ENCODE measurements around the gene OR10H5.
"Not testable (repeated sequence)": the region's sequence is repeated elsewhere in the genome, so short reads cannot be mapped to it uniquely, and the experiment has no call there.

Gene OR10H5

GRCh38 chr19:15810335-15810734 lies 22.9 kb downstream of the OR10H5 start:
- Histone ChIP-seq H3K27ac (no peak overlapping the region), H3K27me3 (no peaks in the 10 kb centered on the region), H3K9ac (no peak overlapping the region), H3K9me3 (no peaks in the 10 kb centered on the region), H3K36me3 (no peaks in the 10 kb centered on the region), H3K4me2 (no peak overlapping the region), H3K4me3 (no peak overlapping the region), H3K4me1 (0 out of 2 replicates have a peak, but pooled peaks cover 5% of the 10 kb centered on the region), H4K20me1 (no peaks in the 10 kb centered on the region)
- no peak for TF ChIP-seq Cebpa-rat (IDR thresholded peaks at IDR 0.05)

- Histone ChIP-seq H3K27ac (no peak overlapping the region), H3K4me1 (0 out of 2 replicates have a peak, but pooled peaks cover 5% of the 10 kb centered on the region), H3K9me3 (no peaks in the 10 kb centered on the region), H3K27me3 (no peaks in the 10 kb centered on the region), H3K4me2 (no peak overlapping the region), H4K20me1 (no peaks in the 10 kb centered on the region), H3K4me3 (no peak overlapping the region), H3K36me3 (no peaks in the 10 kb centered on the region), H3K9ac (no peak overlapping the region)
- TF ChIP-seq Cebpa-rat (IDR thresholded peaks at IDR 0.05), result no peak
Measured at GRCh38 chr19:15811476-15811875, 24.0 kb downstream of the OR10H5 start.

GRCh38 chr19:15812060-15812722 lies 24.7 kb downstream of the OR10H5 start:
- H3K9me3 ChIP-seq, result no peaks in the 10 kb centered on the region
- H3K9ac ChIP-seq, result no peak overlapping the region
- H3K4me1 ChIP-seq, result 0 out of 2 replicates have a peak, but pooled peaks cover 5% of the 10 kb centered on the region
- no peaks in the 10 kb centered on the region for H3K27me3 ChIP-seq
- no peaks in the 10 kb centered on the region for H3K36me3 ChIP-seq
- no peak overlapping the region for H3K27ac ChIP-seq
- no peak for TF ChIP-seq Cebpa-rat (IDR thresholded peaks at IDR 0.05)
- no peak overlapping the region for H3K4me2 ChIP-seq
- H4K20me1 ChIP-seq, result no peaks in the 10 kb centered on the region
- no peak overlapping the region for H3K4me3 ChIP-seq

GRCh38 chr19:15813916-15814315 lies 26.5 kb downstream of the OR10H5 start:
- H3K9me3 ChIP-seq, result no peaks in the 10 kb centered on the region

GRCh38 chr19:15815306-15815705 lies 27.8 kb downstream of the OR10H5 start, which contains the start of gene OR10H1:
OR10H1 (minus strand) TSS chr19:15815664; CDS start chr19:15808037, 7,627 bp downstream.
- Histone ChIP-seq H3K36me3 (no peaks in the 10 kb centered on the region), H3K27me3 (no peaks in the 10 kb centered on the region), H4K20me1 (no peaks in the 10 kb centered on the region), H3K27ac (no peak within 1 kb of the TSS), H3K4me2 (no peak within 1 kb of the TSS), H3K4me3 (no peak within 1 kb of the TSS), H3K9me3 (no peaks in the 10 kb centered on the region), H3K4me1 (0 out of 2 replicates have a peak, but pooled peaks cover 2% of the 10 kb centered on the region), H3K9ac (no peak within 1 kb of the TSS)
- no peak for TF ChIP-seq Cebpa-rat (IDR thresholded peaks at IDR 0.05)

More at GRCh38 chr19:15813916-15814315, 26.5 kb downstream of the OR10H5 start:
- Histone ChIP-seq H3K27me3 (no peaks in the 10 kb centered on the region), H3K36me3 (no peaks in the 10 kb centered on the region), H3K4me3 (no peak overlapping the region), H3K9ac (no peak overlapping the region), H3K27ac (no peak overlapping the region), H3K4me1 (0 out of 2 replicates have a peak, but pooled peaks cover 5% of the 10 kb centered on the region), H4K20me1 (no peaks in the 10 kb centered on the region), H3K4me2 (no peak overlapping the region)
- TF ChIP-seq Cebpa-rat (IDR thresholded peaks at IDR 0.05), result no peak

- no peaks in the 10 kb centered on the region for H3K9me3 ChIP-seq
Measured at GRCh38 chr19:15820646-15821045, 33.2 kb downstream of the OR10H5 start.

GRCh38 chr19:15825753-15826152 lies 38.3 kb downstream of the OR10H5 start:
- Histone ChIP-seq H3K27me3 (no peaks in the 10 kb centered on the region), H3K27ac (no peak overlapping the region), H3K4me2 (no peak overlapping the region), H3K36me3 (no peaks in the 10 kb centered on the region), H4K20me1 (no peaks in the 10 kb centered on the region), H3K9me3 (no peaks in the 10 kb centered on the region), H3K4me1 (peaks cover 14% of the 10 kb centered on the region), H3K4me3 (no peak overlapping the region), H3K9ac (no peak overlapping the region)
- TF ChIP-seq Cebpa-rat (IDR thresholded peaks at IDR 0.05), result no peak

More at GRCh38 chr19:15820646-15821045, 33.2 kb downstream of the OR10H5 start:
- H4K20me1 ChIP-seq, result no peaks in the 10 kb centered on the region
- no peak overlapping the region for H3K4me2 ChIP-seq
- TF ChIP-seq Cebpa-rat (IDR thresholded peaks at IDR 0.05), result no peak
- no peak overlapping the region for H3K4me3 ChIP-seq
- H3K9ac ChIP-seq, result no peak overlapping the region
- H3K4me1 ChIP-seq, result no peaks in the 10 kb centered on the region
- H3K36me3 ChIP-seq, result no peaks in the 10 kb centered on the region
- H3K27ac ChIP-seq, result no peak overlapping the region
- no peaks in the 10 kb centered on the region for H3K27me3 ChIP-seq

GRCh38 chr19:15828121-15828610 lies 40.7 kb downstream of the OR10H5 start:
- no peaks in the 10 kb centered on the region for H3K9me3 ChIP-seq
- H3K27ac ChIP-seq, result peak overlapping the region; percentile 58
- H4K20me1 ChIP-seq, result no peaks in the 10 kb centered on the region
- H3K9ac ChIP-seq, result 0 out of 2 replicates have a peak overlapping the region, but pooled peaks have one; percentile 24
- no peak for TF ChIP-seq Cebpa-rat (IDR thresholded peaks at IDR 0.05)
- H3K4me3 ChIP-seq, result no peak overlapping the region
- no peaks in the 10 kb centered on the region for H3K36me3 ChIP-seq
- H3K27me3 ChIP-seq, result no peaks in the 10 kb centered on the region
- peak overlapping the region; percentile 65 for H3K4me2 ChIP-seq
- peaks cover 14% of the 10 kb centered on the region for H3K4me1 ChIP-seq

- H3K9me3 ChIP-seq, H3K27me3 ChIP-seq, H4K20me1 ChIP-seq, H3K36me3 ChIP-seq, H3K4me3 ChIP-seq: not testable (repeated sequence)
- Histone ChIP-seq H3K9ac (0 out of 2 replicates have a peak overlapping the region, but pooled peaks have one; percentile 24), H3K4me1 (peaks cover 14% of the 10 kb centered on the region), H3K4me2 (peak overlapping the region; percentile 65), H3K27ac (peak overlapping the region; percentile 58)
Measured at GRCh38 chr19:15828611-15829305, 41.3 kb downstream of the OR10H5 start.

GRCh38 chr19:15829306-15829698 lies 41.8 kb downstream of the OR10H5 start:
- no peaks in the 10 kb centered on the region for H3K36me3 ChIP-seq
- no peaks in the 10 kb centered on the region for H3K27me3 ChIP-seq
- no peak overlapping the region for H3K27ac ChIP-seq
- H3K4me1 ChIP-seq, result peaks cover 14% of the 10 kb centered on the region
- H3K9ac ChIP-seq, result no peak overlapping the region
- no peak for TF ChIP-seq Cebpa-rat (IDR thresholded peaks at IDR 0.05)
- H3K4me3 ChIP-seq, result no peak overlapping the region
- no peaks in the 10 kb centered on the region for H4K20me1 ChIP-seq
- no peaks in the 10 kb centered on the region for H3K9me3 ChIP-seq
- no peak overlapping the region for H3K4me2 ChIP-seq

All from BLaER1 (cell line).